Activated CD4-positive, alpha-beta T cell treated with anti-CD3 and anti-CD28 coated beads, Interleukin-2, amount 50 U/mL, for 4 hours (primary cell): ENCODE results near the gene TLE5.
"Not testable (repeated sequence)": the region's sequence is repeated elsewhere in the genome, so short reads cannot be mapped to it uniquely, and the experiment has no call there.

Experiments used
- DNase-seq, 2 experiments: peaks; one replicate each; pipeline ENCODE4 v3.0.0-alpha.2; 2020

Gene TLE5

DNA sequence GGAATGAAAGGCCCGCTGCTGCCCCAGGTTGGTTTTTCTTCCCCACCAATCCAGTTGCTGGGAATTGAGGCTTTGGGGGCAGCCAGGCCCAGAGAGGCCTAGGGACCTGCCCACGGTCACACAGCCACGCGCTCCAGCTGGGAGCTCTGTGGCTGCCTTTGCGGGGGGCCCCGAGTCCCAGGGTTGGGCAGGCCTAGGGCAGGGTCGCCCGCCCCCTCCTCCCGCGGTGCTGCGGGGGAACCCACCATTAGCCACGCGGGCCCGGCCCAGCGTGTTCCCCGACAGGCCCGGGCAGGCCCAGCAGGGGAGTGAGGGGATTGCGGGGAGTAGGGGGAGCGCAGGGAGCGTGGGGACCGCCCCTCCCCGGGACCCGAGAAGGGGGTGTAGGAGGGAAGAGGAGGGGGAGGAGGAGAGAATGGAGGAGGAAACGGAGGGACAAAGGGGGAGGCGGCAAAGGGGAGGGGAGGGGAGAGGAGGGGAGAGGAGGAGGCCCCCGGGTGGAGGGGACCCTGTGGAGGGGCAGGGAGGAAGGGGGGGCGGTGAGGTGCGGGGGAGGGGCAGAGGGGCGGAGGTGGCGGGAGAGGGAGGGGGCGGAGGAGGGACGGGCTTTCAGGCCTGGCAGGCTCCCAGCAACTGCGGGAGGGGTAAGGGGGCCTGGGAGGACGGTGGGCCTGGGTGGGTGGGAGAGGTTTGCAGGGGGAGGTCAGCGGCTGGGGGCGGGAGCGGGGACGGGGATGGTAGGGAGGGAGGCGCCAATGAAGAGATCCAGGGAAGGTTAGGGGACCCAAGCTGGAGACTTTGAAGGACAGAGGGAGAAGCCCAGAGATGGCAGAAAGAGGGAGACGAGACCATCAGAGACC is 20.3 kb downstream of the TLE5 start:
- DNase-seq: no peak

DNA sequence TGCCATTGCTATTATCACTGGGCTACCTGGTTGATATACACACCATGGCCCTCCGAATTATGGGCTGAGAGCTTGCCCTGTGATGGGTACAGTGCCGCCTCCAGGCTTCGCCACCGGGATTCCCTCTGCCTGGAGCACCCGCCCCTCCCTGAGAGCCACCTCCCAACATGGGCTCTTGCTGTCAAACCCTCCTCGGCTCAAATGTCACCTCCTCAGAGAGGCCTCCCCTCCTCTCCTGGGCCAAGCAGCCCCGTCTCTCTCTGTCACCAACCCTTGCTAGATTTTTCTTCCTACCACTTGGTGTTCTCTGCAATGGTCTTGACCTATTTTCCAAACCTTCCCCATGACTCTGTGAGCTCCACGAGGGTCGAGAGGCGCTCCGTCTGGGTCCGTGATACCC is 21.0 kb downstream of the TLE5 start:
- DNase-seq: no peak

DNA sequence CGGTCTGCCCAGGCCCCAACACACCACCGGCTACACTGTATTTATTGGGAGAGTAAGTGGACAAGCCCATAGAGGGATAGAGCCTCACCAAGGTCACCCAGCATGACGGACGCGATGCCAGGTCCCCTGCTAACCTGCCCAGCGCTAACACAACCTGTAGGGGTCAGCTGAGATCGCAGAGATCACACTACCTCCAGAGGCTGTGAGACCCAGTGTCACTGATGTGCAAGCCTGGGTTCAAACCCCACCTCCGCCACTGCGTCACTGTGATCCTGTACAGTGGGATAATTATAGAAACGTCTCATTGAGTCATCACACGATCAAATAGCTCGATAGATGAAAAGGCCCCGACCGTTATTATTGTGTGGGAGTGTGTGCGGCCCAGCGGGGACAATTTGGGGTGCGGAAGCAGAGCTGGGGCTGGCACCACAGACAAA is 22.6 kb downstream of the TLE5 start:
- DNase-seq: no peak

DNA sequence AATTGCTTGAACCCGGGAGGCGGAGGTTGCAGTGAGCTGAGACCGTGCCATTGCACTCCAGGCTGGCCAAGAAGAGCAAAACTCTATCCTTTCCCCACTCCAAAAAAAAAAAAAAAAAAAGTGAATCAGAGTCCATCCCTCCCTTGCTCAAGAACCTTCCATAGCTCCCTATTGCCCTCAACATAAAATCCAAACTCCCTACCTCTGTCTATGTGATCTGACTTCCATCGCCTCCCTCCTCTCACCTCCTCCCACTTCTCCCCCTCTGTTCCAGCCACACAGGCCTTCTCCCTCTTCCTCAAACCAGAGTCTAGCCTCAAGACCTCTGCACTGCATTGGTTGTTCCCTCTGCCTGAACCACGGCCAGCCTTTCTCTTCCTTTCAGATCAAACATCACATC is 23.2 kb downstream of the TLE5 start:
- no peak for DNase-seq

DNA sequence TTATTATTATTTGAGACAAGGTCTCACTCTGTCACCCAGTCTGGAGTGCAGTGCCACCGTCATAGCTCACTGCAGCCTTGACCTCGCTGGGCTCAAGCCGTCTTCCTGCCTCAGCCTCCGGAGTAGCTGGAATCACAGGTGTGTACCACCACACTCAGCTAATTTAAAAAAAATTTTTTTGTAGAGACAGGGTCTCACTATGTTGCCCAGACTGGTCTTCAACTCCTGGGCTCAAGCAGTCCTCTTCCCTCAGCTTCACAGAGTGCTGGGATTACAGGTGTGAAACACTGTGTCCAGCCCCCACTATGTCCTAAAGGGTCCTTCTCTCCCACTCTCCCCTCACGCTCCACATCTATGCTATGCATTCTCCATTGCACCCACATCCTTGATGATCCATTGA is 24.1 kb downstream of the TLE5 start:
- DNase-seq: no peak

DNA sequence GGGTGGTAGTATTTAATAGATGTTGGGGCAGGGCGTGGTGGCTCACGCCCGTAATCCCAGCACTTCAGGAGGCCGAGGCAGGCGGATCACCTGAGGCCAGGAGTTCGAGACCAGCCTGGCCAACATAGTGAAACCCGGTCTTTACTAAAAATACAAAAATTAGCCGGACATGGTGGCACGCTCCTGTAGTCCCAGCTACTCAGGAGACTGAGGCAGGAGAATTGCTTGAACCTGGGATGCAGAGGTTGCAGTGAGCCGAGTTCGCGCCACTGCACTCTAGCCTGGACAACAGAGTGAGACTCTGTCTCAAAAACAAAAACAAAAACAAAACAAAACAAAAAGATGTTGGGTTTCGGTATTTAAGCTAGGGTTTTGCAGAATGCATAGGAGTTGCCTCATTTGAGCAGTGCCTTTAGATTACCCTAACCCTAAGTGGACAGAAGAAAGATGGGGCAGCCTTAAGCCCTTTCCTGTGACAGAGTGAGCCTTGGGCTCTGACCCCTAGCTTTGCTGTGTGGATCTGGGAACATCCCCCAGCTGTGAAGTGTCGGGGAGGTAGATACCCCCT is 25.2 kb downstream of the TLE5 start:
- DNase-seq: not testable (repeated sequence)

DNA sequence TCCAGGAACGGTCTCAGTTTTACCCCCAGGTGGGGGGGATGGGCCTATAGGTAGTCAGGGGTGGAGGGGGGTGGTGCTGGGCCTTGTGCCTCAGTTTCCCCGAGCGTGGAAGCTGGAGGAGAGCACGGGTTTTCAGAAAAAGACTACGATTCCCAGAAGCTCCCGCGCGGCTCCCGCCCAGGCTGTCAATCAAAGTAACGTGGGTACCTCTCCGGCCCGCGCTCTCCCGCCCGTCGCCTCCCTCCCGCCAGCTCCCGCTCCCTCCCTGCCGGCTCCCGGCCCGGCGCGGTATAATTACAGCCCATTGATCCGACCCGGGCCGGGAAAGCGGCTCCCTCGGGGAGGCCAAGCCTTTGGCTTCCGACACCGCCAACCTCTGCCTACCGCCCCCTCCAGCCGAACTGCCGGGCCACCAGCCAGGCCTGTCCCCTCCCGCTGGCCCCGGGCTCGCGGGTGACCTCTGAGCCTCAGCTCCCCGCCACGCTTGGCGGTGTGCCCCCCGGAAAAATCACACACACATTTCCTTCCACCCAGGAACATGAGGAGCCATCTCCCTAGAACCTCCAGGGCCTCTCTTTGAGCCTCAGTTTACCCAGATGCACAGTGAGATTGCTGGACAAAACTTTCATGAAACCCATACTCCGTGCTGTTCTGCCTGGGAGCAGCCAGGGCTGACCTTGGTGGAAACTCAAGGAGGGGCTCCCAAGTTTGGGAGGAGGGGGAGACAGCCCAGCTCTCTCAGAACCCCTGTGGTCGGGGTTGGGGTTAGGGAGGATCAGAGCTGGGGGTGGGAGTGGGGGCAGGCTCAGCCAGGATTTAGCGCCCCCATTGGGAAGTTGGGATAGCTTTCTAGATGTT is 25.9 kb downstream of the TLE5 start:
- DNase-seq: peak; percentile 66

DNA sequence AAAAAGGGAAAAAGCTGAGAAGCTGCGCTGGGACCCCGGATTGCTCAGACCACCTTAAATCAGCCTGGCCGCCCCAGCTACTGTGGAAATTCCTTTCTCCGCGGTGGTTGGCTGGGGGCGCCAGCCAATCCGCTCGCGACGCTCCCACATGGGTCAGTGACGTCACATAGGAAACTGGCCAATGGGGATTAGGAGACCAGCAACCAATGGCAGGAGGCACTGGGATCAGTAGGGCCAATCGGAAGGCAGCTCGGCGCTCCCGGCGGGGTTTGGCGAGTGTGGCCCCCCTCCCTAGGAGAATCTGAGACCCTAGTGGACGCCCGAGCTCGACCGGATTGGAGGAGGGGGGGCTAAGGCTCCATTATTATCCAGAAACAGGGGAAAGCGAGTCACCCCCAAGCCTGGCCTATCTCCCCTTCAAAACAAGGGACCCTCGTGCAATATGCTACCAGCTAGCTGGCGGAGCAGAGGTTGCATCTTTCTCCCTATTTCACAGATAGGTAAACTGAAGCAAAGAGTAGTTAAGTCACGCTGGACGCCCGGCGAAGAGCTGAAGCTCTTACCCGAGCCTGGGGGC is 26.7 kb downstream of the TLE5 start:
- peak; percentile 90 to 92 for DNase-seq

DNA sequence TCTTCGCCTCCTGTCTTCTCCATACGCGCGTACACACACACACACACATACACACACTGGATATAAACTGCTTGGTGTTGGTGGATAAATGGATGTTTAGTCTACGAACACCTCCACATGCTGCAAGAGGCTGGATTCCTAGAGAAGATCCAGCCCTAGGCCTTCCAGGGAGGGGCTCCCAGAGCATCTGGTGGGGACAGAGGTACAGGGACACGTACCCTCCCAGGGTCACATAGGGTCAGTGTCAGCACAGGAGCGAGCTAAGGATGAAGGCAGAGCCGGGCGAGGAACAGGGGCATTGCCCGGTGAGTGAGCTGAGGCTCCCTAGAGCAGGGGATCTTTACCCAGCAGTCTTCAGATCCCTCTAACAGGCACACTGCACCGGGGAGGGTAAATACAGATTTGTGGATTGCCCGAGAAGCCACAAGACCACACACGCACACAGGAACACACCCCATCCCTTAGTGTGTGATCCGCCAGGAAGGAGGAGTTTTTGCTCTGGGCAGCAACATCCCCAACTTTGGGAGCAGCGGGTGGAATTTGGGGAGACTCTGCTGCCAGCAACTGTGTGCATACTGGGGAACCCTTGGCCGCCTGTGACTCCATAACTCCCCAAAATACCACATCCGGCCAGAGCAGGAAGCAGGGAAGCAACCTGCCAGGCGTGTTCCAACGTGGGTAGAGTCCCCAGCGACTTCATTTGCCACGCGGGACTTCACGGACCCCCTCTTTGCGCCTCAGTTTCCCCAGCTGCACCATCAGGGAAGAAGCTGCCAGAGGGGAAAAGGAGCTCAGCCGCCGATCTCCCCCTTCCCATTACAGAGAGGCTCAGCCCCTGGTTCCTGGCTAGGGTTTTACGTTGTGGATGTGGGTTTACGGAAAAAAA is 27.4 kb downstream of the TLE5 start:
- no peak for DNase-seq

DNA sequence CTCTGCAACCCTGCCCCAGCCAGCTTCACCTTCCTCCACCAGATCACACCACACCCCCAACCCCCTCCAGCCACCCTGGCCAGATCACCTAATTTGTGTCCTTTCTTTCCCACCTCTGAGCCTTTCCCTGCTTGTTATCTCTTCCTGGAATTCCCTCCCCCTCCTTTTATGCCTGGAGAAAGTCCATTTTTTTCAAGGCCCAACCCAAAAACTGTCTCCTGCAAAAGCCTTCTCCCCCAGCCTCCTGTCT is 28.0 kb downstream of the TLE5 start:
- DNase-seq: no peak

DNA sequence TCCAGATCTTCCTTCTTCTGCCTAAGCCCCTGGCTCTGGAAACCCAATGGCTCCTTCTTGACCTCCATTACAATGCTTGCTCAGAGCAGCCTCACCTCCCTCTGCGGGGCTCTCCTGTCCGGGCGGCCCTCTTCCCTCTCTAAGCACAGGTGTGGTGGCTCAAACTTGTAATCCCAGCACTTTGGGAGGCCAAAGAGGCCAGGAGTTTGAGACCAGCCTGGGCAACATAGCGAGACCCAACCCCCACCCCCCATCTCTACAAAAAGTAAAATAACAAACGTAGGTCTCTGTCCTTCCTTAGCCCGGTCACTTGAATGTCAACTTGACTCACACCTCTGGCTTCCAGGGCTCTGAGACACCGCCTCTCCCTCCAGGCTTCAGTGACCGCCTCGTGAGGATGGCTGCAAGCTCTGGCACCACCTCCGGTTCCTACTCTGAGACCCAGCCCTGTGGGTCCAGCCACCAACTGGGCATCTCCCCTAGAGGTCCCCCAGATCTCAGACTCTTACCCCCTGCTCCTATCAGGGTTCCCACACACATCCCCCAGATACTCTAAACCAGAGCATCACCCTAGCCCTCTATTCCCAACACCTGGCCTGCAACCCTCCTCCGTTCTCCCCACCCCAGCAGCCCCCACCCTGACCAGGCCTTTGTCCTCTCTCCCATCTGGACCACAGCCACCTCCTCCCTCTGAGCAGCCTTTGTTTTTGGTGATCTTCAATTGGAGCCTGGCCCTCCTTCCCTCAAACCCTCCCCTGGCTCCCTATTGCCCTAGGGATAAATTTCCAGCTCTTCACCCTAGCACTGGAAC is 28.5 kb downstream of the TLE5 start:
- no peak for DNase-seq

DNA sequence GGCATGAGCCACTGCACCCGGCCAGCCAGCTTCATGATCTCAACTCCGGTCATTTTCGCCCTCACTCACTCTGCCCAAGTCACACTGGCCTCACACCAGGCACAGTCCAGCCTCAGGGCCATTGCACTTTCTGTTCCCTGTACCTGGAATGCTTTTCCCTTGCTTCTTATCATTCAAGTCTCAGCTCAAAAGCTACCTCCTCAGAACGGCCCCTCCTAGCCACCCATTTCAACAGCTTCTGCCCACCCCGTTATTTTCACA is 30.8 kb downstream of the TLE5 start:
- no peak for DNase-seq

DNA sequence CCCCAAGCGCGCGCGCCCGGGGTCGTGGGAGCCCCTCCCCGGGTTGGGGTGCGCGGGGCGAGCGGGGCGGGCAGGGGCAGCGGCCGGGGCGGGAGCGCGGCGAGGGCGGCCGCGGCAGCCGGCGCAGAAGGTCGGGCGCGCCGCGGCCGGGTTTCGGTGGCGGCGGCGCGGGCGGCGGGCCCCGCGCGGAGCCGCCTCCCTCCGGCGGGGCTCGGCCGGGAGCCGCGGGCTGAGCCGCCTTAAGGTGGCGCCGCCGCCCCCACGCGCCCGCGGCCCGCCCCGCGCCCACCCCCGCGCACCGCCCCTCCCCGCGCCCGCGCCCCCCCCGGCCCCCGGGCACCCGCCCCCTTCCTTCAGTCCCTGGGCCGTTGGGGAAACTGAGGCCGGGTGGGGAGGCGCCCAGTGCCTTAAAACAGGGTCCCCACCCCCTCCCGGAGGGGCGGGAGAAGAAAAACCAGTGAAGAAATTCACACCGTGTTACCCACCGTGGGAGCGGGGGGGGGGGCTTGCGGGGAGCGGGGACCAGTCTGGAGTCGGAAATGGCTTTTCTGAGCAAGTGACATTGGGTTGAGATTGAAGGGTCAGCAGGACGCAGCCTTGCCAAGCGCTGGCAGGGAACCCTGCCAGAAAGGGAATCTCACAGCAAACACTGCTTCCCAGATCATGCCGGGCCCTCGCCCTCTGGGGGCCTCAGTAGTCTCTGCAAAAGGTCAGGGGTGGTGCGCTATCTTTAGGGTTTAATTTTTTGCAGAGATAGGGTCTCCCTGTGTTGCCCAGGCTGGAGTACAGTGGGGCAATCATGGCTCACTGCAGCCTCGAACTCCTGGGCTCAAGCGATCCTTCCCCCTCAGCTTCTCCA is 33.0 kb downstream of the TLE5 start, which contains the start of gene TLE2:
TSS of gene TLE2 (minus strand) at position 216 of the 859 bp plus-strand sequence. CDS start 376 bp downstream, outside the sequence.
- no peak for DNase-seq

DNA sequence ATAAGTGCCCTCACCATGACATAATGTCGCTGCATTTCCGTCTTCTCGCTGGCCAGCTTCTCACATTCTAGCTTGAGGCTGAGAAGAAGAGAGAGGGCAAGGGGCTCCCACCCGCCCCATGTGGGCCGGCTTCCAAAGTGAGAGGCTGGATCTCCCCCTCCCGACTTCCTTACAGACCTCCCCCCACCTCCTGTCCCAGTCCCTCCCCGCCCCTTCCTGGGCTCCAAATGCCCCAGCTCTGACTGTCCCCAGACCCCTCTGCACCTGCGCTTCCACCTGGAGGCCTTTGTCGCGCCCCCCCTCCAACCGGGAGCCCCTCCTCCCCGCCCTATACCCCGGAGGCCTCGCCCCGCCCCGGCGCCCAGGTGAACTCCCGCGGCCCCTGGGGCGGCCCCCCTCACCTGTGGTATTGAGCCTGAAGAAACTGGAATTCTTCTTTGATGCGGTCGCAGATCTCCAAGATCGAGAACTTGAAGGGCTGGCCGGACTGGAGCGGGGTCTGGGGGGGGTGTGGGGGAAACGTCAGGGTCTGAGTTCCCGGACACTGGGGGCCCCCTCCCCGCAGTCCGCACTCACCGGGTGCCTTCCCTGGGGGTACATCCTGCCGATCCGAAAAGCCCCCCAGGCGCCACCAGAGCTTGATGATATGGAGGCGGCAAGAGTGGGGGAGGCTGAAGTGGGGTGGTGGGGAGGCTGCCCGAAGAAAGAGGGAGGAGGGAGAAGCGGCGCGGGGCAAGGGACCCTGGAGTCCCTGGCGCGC is 33.8 kb downstream of the TLE5 start:
- DNase-seq: no peak

DNA sequence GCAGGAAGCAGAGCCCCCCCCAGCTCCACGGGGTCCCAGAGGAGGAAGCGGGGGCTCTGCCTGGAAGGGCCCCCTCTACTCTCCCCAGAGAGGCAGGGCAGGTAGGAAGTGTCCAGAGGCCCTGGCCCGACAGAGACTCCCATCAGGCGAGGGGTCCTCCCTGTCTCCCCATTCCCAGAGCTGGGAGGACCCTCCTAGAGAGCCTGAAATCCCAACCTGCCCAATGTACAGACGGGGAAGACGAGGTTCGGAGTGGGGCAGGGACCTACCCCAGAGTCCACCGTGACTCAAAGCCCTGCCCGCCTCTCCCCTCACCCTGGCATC is 34.4 kb downstream of the TLE5 start:
- DNase-seq: no peak

DNA sequence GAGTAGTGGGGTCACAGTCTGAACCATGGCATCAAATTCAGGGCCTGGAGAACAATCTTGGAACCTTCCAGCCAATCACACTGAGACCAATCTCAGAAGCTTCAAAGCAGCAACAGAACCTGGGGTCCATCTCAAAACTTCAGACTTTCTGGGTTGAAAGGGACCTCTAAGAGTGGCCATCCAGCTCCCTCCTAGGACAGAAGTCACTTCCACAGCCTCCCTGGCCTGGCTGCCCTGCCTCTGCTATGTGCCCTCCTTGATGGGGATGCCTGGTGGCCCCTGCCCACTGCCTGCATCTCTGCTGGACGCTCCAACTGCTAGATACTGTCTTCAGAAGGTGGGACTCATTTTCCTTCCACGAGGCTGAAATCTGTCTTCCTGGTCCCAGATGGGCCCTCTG is 35.0 kb downstream of the TLE5 start:
- DNase-seq: no peak

DNA sequence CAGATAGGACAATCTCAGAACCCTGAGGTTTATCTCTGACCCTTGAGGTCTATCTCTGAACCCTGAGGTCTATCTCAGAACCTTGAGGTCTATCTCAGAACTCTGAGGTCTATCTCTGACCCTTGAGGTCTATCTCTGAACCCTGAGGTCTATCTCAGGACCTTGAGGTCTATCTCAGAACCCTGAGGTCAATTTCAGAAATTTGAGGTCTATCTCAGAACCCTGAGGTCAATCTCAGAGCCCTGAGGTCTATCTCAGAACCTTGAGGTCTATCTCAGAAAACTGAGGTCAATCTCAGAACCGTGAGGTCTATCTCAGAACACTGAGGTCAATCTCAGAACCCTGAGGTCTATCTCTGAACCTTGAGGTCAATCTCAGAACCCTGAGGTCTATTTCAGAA is 35.5 kb downstream of the TLE5 start:
- no peak for DNase-seq

DNA sequence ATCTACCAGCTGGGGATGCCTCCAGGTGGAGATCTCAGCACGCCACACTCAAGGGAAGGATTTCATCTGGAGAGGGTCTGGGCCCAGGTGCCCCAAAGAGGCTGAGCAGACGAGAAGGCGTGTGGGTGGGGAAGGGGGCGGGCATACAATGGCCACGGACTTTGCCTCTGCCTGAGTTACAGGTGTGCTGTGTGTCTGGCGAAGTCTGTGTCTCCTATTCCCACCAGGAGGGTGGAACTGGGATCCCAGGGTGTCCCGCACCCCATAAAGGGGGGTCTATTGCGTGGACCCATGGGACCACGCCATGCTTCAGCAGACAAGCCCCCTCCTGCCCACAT is 36.8 kb downstream of the TLE5 start:
- no peak for DNase-seq

DNA sequence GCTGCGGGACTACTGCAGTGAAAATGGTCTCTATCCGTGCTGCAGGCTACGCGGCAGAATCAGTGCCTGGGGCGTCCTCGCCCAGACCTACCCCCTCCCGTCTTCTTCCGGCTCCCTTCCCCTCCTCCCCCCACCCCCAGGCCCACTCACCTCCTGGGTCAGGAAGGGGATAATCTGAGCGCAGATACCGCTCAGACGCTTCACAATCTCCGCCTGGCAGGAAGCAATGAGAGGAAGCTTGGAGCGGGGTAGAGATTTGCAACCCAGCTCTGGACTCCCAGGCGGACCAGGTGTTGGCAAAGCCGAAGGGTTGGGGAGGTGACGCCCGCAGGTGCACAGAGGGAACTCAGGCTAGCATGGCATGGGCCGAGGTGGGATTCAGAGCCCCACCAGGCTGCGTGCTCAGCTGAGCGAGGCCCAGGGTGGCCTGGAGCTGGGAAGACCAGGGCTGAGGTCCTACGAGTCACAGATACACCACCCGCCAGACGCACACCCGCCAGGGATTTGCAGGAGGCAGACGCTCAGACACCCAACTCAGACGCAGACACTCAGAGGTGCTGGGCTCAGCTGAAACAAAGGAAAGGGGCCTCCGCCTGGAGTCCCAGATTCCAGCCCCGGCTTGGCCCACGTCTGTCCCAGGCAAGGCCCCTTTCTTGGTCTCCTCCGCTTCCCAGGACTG is 37.3 kb downstream of the TLE5 start:
- no peak for DNase-seq

DNA sequence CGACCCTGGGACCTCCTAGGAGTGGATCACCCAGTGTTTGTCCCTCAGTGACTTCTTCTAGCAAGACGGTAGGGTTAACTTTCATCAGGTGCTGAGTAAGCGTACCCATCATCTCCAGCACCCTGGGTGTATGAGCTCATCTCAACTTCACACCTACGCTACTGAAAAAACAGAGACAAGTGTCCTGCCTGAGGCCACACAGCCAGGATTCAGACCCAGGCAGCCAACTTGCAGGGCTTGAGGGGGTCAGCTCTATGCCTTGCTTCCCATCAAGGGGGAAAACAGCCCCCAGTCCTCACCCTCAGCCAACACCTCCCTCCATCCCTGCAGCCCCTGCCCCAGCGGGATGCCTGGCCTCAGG is 37.8 kb downstream of the TLE5 start:
- no peak for DNase-seq
